ENCODE measurements around the gene H19.

The H19 gene

DNA sequence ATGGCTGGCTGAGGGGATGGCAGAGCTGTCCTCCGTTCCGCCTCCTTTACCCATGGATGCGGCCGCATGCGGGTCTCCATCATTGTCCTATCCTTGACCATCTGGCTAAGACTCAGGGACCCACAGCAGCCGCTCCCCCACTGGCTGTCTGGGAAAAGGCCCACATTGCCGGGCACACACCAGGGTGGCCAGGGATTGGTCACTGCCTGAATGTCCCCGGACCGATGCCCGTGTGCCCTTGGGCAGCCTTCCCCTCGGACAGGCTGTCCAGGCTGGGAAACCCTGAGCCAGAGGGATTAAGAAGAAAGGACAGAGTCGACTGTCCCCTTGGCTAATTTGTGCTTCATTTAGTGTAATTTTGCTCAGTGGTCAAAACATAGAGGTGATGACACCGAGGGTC is 22.5 kb downstream of the H19 start:
- H3K36me3 ChIP-seq (ENCODE audit: control insufficient read depth, low read length), result no peaks in the 10 kb centered on the region
- no peak overlapping the region for H3K27ac ChIP-seq (ENCODE audit: low read depth, low read length)
- no peak for TF ChIP-seq EZH2phosphoT487 (IDR thresholded peaks at IDR 0.05; ENCODE audit: borderline replicate concordance, low read length)
- TF ChIP-seq, protein P1, sequence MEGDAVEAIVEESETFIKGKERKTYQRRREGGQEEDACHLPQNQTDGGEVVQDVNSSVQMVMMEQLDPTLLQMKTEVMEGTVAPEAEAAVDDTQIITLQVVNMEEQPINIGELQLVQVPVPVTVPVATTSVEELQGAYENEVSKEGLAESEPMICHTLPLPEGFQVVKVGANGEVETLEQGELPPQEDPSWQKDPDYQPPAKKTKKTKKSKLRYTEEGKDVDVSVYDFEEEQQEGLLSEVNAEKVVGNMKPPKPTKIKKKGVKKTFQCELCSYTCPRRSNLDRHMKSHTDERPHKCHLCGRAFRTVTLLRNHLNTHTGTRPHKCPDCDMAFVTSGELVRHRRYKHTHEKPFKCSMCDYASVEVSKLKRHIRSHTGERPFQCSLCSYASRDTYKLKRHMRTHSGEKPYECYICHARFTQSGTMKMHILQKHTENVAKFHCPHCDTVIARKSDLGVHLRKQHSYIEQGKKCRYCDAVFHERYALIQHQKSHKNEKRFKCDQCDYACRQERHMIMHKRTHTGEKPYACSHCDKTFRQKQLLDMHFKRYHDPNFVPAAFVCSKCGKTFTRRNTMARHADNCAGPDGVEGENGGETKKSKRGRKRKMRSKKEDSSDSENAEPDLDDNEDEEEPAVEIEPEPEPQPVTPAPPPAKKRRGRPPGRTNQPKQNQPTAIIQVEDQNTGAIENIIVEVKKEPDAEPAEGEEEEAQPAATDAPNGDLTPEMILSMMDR (IDR thresholded peaks at IDR 0.05; ENCODE audit: low read depth, low read length, poor library complexity, severe bottlenecking), result no peak
- H3K9me3 ChIP-seq (ENCODE audit: control insufficient read depth, insufficient read depth, low read length), result no peaks in the 10 kb centered on the region
- no peak overlapping the region for H3K4me2 ChIP-seq (ENCODE audit: low read length)
- H3K79me2 ChIP-seq (ENCODE audit: control insufficient read depth, low read length), result no peaks in the 10 kb centered on the region
- H4K20me1 ChIP-seq (ENCODE audit: control insufficient read depth, insufficient read depth, low read depth, low read length), result no peaks in the 10 kb centered on the region
- H3K4me3 ChIP-seq (ENCODE audit: low read length), result no peak overlapping the region
- no peaks in the 10 kb centered on the region for H3K9me2 ChIP-seq (replicated peaks; ENCODE audit: control insufficient read depth, low read length)
- H3F3A ChIP-seq (ENCODE audit: control insufficient read depth, insufficient read depth), result no peaks in the 10 kb centered on the region
- H3K27me3 ChIP-seq (ENCODE audit: control insufficient read depth, low read length), result no peaks in the 10 kb centered on the region
- H3K4me1 ChIP-seq (ENCODE audit: control insufficient read depth, low read length), result no peaks in the 10 kb centered on the region

DNA sequence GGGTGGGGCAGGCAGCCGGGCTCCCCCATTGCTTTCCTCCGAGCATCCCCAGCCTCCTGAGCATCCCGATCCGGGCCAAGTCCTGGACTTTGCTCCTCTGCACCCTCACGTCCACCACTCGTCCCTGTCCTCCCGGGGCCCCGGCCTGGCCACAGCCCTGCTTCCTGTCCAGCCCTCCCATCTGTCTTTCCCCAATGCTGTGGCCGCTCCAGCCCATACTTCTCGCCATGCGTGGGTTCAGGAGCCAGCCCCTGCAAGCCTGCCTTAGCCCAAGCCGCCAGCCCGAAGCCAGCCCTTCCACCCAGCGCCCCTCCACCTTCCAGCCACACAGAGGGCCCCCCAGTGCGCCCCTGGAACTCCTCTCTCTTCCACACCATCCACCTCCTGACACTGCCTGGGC is 26.7 kb downstream of the H19 start:
- no peaks in the 10 kb centered on the region for H3F3A ChIP-seq (ENCODE audit: control insufficient read depth, insufficient read depth)
- no peaks in the 10 kb centered on the region for H3K4me1 ChIP-seq (ENCODE audit: control insufficient read depth, low read length)
- no peaks in the 10 kb centered on the region for H3K27me3 ChIP-seq (ENCODE audit: control insufficient read depth, low read length)
- H4K20me1 ChIP-seq (ENCODE audit: control insufficient read depth, insufficient read depth, low read depth, low read length), result no peaks in the 10 kb centered on the region
- H3K4me3 ChIP-seq (ENCODE audit: low read length), result no peak overlapping the region
- H3K9me2 ChIP-seq (replicated peaks; ENCODE audit: control insufficient read depth, low read length), result no peaks in the 10 kb centered on the region
- TF ChIP-seq, protein P1 (IDR thresholded peaks at IDR 0.05; ENCODE audit: low read depth, low read length, poor library complexity, severe bottlenecking), result no peak
- no peak for TF ChIP-seq EZH2phosphoT487 (IDR thresholded peaks at IDR 0.05; ENCODE audit: borderline replicate concordance, low read length)
- H3K4me2 ChIP-seq (ENCODE audit: low read length), result no peak overlapping the region
- no peaks in the 10 kb centered on the region for H3K9me3 ChIP-seq (ENCODE audit: control insufficient read depth, insufficient read depth, low read length)
- H3K27ac ChIP-seq (ENCODE audit: low read depth, low read length), result no peak overlapping the region
- no peaks in the 10 kb centered on the region for H3K79me2 ChIP-seq (ENCODE audit: control insufficient read depth, low read length)
- no peaks in the 10 kb centered on the region for H3K36me3 ChIP-seq (ENCODE audit: control insufficient read depth, low read length)

DNA sequence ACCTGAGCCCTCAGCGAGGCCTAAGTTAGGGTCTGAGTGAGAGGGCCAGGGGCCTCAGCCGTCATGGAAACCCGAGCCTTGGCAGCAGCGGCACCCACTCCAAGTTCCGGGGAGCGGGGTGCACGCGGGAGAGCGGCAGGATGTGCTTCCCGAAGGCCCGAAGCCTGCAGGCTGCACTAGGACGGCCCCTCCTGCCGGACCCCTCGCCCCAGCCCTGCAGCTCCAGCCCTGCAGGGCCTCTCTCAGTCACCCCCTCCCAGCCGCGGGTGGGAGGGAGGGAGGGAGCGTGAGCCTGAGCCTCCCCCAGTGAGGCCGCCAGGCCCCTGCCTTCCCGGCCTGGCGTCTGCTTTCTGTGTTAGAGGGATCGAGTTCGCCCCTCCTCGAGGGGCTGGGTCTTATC is 27.9 kb downstream of the H19 start:
- no peak overlapping the region for H3K27ac ChIP-seq (ENCODE audit: low read depth, low read length)
- no peaks in the 10 kb centered on the region for H3K27me3 ChIP-seq (ENCODE audit: control insufficient read depth, low read length)
- H3K4me3 ChIP-seq (ENCODE audit: low read length), result no peak overlapping the region
- no peaks in the 10 kb centered on the region for H4K20me1 ChIP-seq (ENCODE audit: control insufficient read depth, insufficient read depth, low read depth, low read length)
- H3K4me2 ChIP-seq (ENCODE audit: low read length), result no peak overlapping the region
- no peaks in the 10 kb centered on the region for H3K9me3 ChIP-seq (ENCODE audit: control insufficient read depth, insufficient read depth, low read length)
- H3F3A ChIP-seq (ENCODE audit: control insufficient read depth, insufficient read depth), result no peaks in the 10 kb centered on the region
- H3K4me1 ChIP-seq (ENCODE audit: control insufficient read depth, low read length), result no peaks in the 10 kb centered on the region
- H3K9me2 ChIP-seq (replicated peaks; ENCODE audit: control insufficient read depth, low read length), result no peaks in the 10 kb centered on the region
- no peaks in the 10 kb centered on the region for H3K36me3 ChIP-seq (ENCODE audit: control insufficient read depth, low read length)
- H3K79me2 ChIP-seq (ENCODE audit: control insufficient read depth, low read length), result no peaks in the 10 kb centered on the region
- TF ChIP-seq, protein P1 (IDR thresholded peaks at IDR 0.05; ENCODE audit: low read depth, low read length, poor library complexity, severe bottlenecking), result no peak
- no peak for TF ChIP-seq EZH2phosphoT487 (IDR thresholded peaks at IDR 0.05; ENCODE audit: borderline replicate concordance, low read length)

DNA sequence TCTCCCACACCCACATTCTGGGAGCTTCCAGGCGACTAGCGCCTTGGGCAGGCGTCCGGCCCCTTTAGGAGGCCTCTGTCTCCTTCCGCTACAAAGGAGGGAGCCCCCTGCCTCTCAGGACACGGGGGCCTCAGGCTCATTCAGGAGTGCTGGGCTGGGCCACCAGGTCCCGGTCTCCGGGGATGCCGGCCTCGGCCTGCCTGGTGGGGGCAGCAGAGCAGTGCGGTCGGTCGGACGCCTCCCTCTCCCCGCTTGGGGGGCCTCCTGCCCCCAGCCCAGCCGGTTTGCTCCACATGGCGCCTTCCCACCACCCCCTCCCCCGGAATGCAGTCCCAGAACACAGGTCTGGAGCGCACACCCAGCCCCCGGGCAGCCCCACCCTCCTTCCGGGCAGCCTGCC is 28.6 kb downstream of the H19 start:
- H3K4me2 ChIP-seq (ENCODE audit: low read length), result no peak overlapping the region
- H3K27me3 ChIP-seq (ENCODE audit: control insufficient read depth, low read length), result no peaks in the 10 kb centered on the region
- H4K20me1 ChIP-seq (ENCODE audit: control insufficient read depth, insufficient read depth, low read depth, low read length), result no peaks in the 10 kb centered on the region
- H3K9me2 ChIP-seq (replicated peaks; ENCODE audit: control insufficient read depth, low read length), result no peaks in the 10 kb centered on the region
- H3K4me3 ChIP-seq (ENCODE audit: low read length), result no peak overlapping the region
- H3K36me3 ChIP-seq (ENCODE audit: control insufficient read depth, low read length), result no peaks in the 10 kb centered on the region
- no peaks in the 10 kb centered on the region for H3K79me2 ChIP-seq (ENCODE audit: control insufficient read depth, low read length)
- H3K27ac ChIP-seq (ENCODE audit: low read depth, low read length), result no peak overlapping the region
- no peak for TF ChIP-seq EZH2phosphoT487 (IDR thresholded peaks at IDR 0.05; ENCODE audit: borderline replicate concordance, low read length)
- TF ChIP-seq, protein P1 (IDR thresholded peaks at IDR 0.05; ENCODE audit: low read depth, low read length, poor library complexity, severe bottlenecking), result no peak
- H3K4me1 ChIP-seq (ENCODE audit: control insufficient read depth, low read length), result no peaks in the 10 kb centered on the region
- no peaks in the 10 kb centered on the region for H3F3A ChIP-seq (ENCODE audit: control insufficient read depth, insufficient read depth)
- H3K9me3 ChIP-seq (ENCODE audit: control insufficient read depth, insufficient read depth, low read length), result no peaks in the 10 kb centered on the region

Measured in DOHH2 (cell line).